Measurements from ENCODE around the gene SLC44A3.

SLC44A3 gene

DNA sequence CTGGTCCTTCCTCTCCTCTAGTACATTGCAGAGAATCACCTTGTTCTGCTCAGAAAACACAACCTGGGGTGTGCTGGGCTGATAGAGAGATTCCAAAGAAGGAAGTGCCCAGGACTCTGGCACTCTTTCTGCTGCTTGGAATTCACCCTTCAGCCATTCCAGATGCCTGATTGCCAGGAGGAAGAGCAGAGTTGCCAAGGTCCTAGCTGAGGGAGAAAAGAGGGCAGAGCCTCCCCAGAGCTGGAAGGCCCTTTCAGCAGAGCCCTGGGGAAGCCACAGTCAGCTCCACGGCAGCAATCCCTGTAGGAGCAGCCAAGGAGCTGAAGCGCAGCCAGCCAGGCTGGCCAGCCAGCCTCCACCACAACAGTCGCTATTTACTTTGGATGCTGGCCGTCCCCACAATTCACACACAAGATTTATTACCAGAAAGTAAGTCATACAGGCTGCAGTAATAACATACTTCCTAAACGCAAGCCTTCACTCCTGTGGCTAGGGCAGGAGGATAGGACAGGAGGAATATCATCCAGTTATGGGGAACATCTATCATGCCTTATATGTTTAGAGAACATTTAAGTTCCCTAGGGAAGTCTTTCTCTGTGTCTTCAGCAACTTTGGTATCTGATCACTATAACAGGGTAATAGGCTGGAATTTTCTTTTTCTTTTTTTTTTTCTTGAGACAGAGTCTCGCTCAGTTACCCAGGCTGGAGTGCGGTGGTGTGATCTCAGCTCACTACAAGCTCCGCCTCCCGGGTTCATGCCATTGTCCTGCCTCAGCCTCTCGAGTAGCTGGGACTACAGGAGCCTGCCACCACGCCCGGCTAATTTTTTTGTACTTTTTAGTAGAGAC lies 36.6 kb upstream of the SLC44A3 start:
- no peak overlapping the region for H3K4me2 ChIP-seq (ENCODE audit: low read length)
- peaks cover 2% of the 10 kb centered on the region for H3K79me1 ChIP-seq (ENCODE audit: low read length)
- H3K79me2 ChIP-seq (ENCODE audit: control insufficient read depth, insufficient read depth, low read length, poor library complexity) = no peaks in the 10 kb centered on the region
- no peak overlapping the region for H3K14ac ChIP-seq (ENCODE audit: low read length)
- no peak overlapping the region for H2AFZ ChIP-seq (ENCODE audit: insufficient read depth, low read length, poor library complexity)
- no peak overlapping the region for H3K18ac ChIP-seq (ENCODE audit: low read length)
- no CpG with 5 or more reads among the region's 12 CpGs for WGBS (ENCODE audit: extremely low coverage, insufficient coverage, insufficient read length)
- no peak overlapping the region for H4K91ac ChIP-seq (ENCODE audit: low read depth, low read length)
- H3K4ac ChIP-seq (ENCODE audit: low read depth, low read length) = no peak overlapping the region
- no peak overlapping the region for H4K12ac ChIP-seq (ENCODE audit: low read depth, low read length)
- no peak overlapping the region for H4K8ac ChIP-seq (ENCODE audit: low read depth, low read length)
- H2BK12ac ChIP-seq (ENCODE audit: low read length) = no peak overlapping the region
- no peak overlapping the region for H2AK5ac ChIP-seq (ENCODE audit: low read length)
- H3K9me3 ChIP-seq (ENCODE audit: insufficient read depth, low read depth, low read length) = no peaks in the 10 kb centered on the region
- H3K4me1 ChIP-seq (ENCODE audit: control insufficient read depth in 1 of 2, insufficient read depth in 2 of 2, low read length in 2 of 2) = peaks cover 0 to 3% of the 10 kb centered on the region in 2 experiments
- H3K23ac ChIP-seq (ENCODE audit: low read length) = no peak overlapping the region
- no peak overlapping the region for H2BK5ac ChIP-seq (ENCODE audit: low read depth, low read length, poor library complexity)
- no peak overlapping the region for H3K27ac ChIP-seq (ENCODE audit: low read depth, low read length)
- H2BK120ac ChIP-seq (ENCODE audit: insufficient read depth, low read length, poor library complexity) = no peak overlapping the region
- H3K9ac ChIP-seq (ENCODE audit: low read length) = no peak overlapping the region
- no peaks in the 10 kb centered on the region for H3K27me3 ChIP-seq (ENCODE audit: insufficient read depth, low read length)
- H3K36me3 ChIP-seq (ENCODE audit: control insufficient read depth in 1 of 2, insufficient read depth in 2 of 2, low read length in 2 of 2) = no peaks in the 10 kb centered on the region
- no peak overlapping the region for H3K4me3 ChIP-seq (ENCODE audit: low read depth, low read length)
- no peak for DNase-seq

DNA sequence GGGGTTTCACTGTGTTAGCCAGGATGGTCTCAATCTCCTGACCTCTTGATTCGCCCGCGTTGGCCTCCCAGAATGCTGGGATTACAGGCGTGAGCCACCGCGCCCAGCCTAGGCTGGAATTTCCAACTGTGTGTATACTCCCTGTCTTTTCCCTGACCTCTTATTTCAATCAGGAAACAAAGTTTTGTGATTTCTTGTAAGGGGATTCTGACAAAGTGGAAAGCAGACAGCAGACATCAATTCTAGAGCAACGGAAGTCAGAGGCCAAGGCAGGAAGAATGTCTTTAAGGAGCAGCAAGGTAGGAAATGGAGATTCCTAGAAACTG lies 36.0 kb upstream of the SLC44A3 start:
- no peaks in the 10 kb centered on the region for H3K79me2 ChIP-seq (ENCODE audit: control insufficient read depth, insufficient read depth, low read length, poor library complexity)
- no peak overlapping the region for H2BK120ac ChIP-seq (ENCODE audit: insufficient read depth, low read length, poor library complexity)
- H3K27me3 ChIP-seq (ENCODE audit: insufficient read depth, low read length) = no peaks in the 10 kb centered on the region
- no peak overlapping the region for H2AFZ ChIP-seq (ENCODE audit: insufficient read depth, low read length, poor library complexity)
- H3K36me3 ChIP-seq (ENCODE audit: control insufficient read depth in 1 of 2, insufficient read depth in 2 of 2, low read length in 2 of 2) = no peaks in the 10 kb centered on the region
- H3K14ac ChIP-seq (ENCODE audit: low read length) = no peak overlapping the region
- no peak overlapping the region for H3K23ac ChIP-seq (ENCODE audit: low read length)
- H3K18ac ChIP-seq (ENCODE audit: low read length) = no peak overlapping the region
- H3K4me3 ChIP-seq (ENCODE audit: low read depth, low read length) = no peak overlapping the region
- no peak overlapping the region for H2AK5ac ChIP-seq (ENCODE audit: low read length)
- DNase-seq = no peak
- peaks cover 2% of the 10 kb centered on the region for H3K79me1 ChIP-seq (ENCODE audit: low read length)
- H3K9me3 ChIP-seq (ENCODE audit: insufficient read depth, low read depth, low read length) = no peaks in the 10 kb centered on the region
- WGBS (ENCODE audit: extremely low coverage, insufficient coverage, insufficient read length) = no CpG with 5 or more reads among the region's 7 CpGs
- no peak overlapping the region for H4K12ac ChIP-seq (ENCODE audit: low read depth, low read length)
- H2BK12ac ChIP-seq (ENCODE audit: low read length) = no peak overlapping the region
- H3K9ac ChIP-seq (ENCODE audit: low read length) = no peak overlapping the region
- no peak overlapping the region for H4K8ac ChIP-seq (ENCODE audit: low read depth, low read length)
- H3K4me1 ChIP-seq (ENCODE audit: control insufficient read depth in 1 of 2, insufficient read depth in 2 of 2, low read length in 2 of 2) = peaks cover 0 to 3% of the 10 kb centered on the region in 2 experiments
- H3K27ac ChIP-seq (ENCODE audit: low read depth, low read length) = no peak overlapping the region
- no peak overlapping the region for H3K4me2 ChIP-seq (ENCODE audit: low read length)
- no peak overlapping the region for H2BK5ac ChIP-seq (ENCODE audit: low read depth, low read length, poor library complexity)
- no peak overlapping the region for H3K4ac ChIP-seq (ENCODE audit: low read depth, low read length)
- no peak overlapping the region for H4K91ac ChIP-seq (ENCODE audit: low read depth, low read length)

DNA sequence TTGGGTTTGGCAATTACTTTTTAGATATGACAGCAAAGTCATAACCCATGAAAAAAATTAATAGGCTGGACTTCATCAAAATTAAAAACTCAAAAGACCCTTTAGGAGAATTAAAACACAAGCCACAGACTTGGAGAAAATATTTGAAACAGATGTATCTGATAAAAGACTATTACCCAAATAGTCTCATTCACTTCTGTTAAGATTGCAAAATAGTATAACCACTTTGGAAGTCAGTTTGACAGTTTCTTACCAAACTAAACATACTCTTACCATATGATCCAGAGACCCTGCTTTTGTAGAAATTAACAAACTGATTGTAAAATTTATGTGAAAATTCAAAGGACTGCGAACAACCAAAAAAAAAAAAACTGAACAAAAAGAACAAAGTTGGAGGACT lies 32.5 kb upstream of the SLC44A3 start:
- H3K4me3 ChIP-seq (ENCODE audit: low read depth, low read length) = no peak overlapping the region

DNA sequence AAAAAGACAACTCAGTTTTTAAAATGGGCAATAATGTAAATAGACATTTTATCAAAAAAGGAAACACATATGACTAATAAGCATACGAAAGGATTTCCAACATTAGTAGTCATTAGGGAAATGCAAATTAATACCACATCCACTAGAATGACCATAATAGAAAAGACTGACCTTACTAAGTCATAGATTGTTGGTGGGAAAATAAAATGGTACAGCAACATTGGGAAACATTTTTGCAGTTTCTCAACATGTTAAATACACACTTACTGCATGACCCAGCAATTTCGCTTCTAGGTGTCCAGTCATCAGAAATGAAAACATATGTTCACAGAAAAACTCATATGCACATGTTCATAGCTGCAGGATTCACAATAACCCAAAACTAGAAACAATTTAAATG lies 29.9 kb upstream of the SLC44A3 start:
- H4K91ac ChIP-seq (ENCODE audit: low read depth, low read length) = no peak overlapping the region
- H2AK5ac ChIP-seq (ENCODE audit: low read length) = no peak overlapping the region
- H4K12ac ChIP-seq (ENCODE audit: low read depth, low read length) = no peak overlapping the region
- no peaks in the 10 kb centered on the region for H3K36me3 ChIP-seq (ENCODE audit: control insufficient read depth in 1 of 2, insufficient read depth in 2 of 2, low read length in 2 of 2)
- WGBS (ENCODE audit: extremely low coverage, insufficient coverage, insufficient read length) = no CpG with 5 or more reads among the region's 2 CpGs
- DNase-seq = no peak
- no peak overlapping the region for H3K9ac ChIP-seq (ENCODE audit: low read length)
- H2BK120ac ChIP-seq (ENCODE audit: insufficient read depth, low read length, poor library complexity) = no peak overlapping the region
- H2AFZ ChIP-seq (ENCODE audit: insufficient read depth, low read length, poor library complexity) = no peak overlapping the region
- no peak overlapping the region for H4K8ac ChIP-seq (ENCODE audit: low read depth, low read length)
- H3K79me1 ChIP-seq (ENCODE audit: low read length) = no peaks in the 10 kb centered on the region
- no peak overlapping the region for H3K4ac ChIP-seq (ENCODE audit: low read depth, low read length)
- no peaks in the 10 kb centered on the region for H3K9me3 ChIP-seq (ENCODE audit: insufficient read depth, low read depth, low read length)
- no peak overlapping the region for H3K18ac ChIP-seq (ENCODE audit: low read length)
- H2BK12ac ChIP-seq (ENCODE audit: low read length) = no peak overlapping the region
- H2BK5ac ChIP-seq (ENCODE audit: low read depth, low read length, poor library complexity) = no peak overlapping the region
- no peaks in the 10 kb centered on the region for H3K27me3 ChIP-seq (ENCODE audit: insufficient read depth, low read length)
- H3K79me2 ChIP-seq (ENCODE audit: control insufficient read depth, insufficient read depth, low read length, poor library complexity) = no peaks in the 10 kb centered on the region
- H3K4me3 ChIP-seq (ENCODE audit: low read depth, low read length) = no peak overlapping the region
- no peak overlapping the region for H3K14ac ChIP-seq (ENCODE audit: low read length)
- H3K23ac ChIP-seq (ENCODE audit: low read length) = no peak overlapping the region
- no peak overlapping the region for H3K27ac ChIP-seq (ENCODE audit: low read depth, low read length)
- peaks cover 0 to 2% of the 10 kb centered on the region in 2 experiments for H3K4me1 ChIP-seq (ENCODE audit: control insufficient read depth in 1 of 2, insufficient read depth in 2 of 2, low read length in 2 of 2)
- H3K4me2 ChIP-seq (ENCODE audit: low read length) = no peak overlapping the region

More for the DNA sequence above, 32.5 kb upstream of the SLC44A3 start:
- no peaks in the 10 kb centered on the region for H3K9me3 ChIP-seq (ENCODE audit: insufficient read depth, low read depth, low read length)
- no peaks in the 10 kb centered on the region for H3K79me2 ChIP-seq (ENCODE audit: control insufficient read depth, insufficient read depth, low read length, poor library complexity)
- H2AK5ac ChIP-seq (ENCODE audit: low read length) = no peak overlapping the region
- no peaks in the 10 kb centered on the region for H3K36me3 ChIP-seq (ENCODE audit: control insufficient read depth in 1 of 2, insufficient read depth in 2 of 2, low read length in 2 of 2)
- H2BK12ac ChIP-seq (ENCODE audit: low read length) = no peak overlapping the region
- H2BK120ac ChIP-seq (ENCODE audit: insufficient read depth, low read length, poor library complexity) = no peak overlapping the region
- H3K79me1 ChIP-seq (ENCODE audit: low read length) = peaks cover 2% of the 10 kb centered on the region
- H3K27ac ChIP-seq (ENCODE audit: low read depth, low read length) = no peak overlapping the region
- no peak overlapping the region for H3K4me2 ChIP-seq (ENCODE audit: low read length)
- H4K91ac ChIP-seq (ENCODE audit: low read depth, low read length) = no peak overlapping the region
- H3K4me1 ChIP-seq (ENCODE audit: control insufficient read depth in 1 of 2, insufficient read depth in 2 of 2, low read length in 2 of 2) = peaks cover 0 to 5% of the 10 kb centered on the region in 2 experiments
- H4K8ac ChIP-seq (ENCODE audit: low read depth, low read length) = no peak overlapping the region
- H3K14ac ChIP-seq (ENCODE audit: low read length) = no peak overlapping the region
- H3K23ac ChIP-seq (ENCODE audit: low read length) = no peak overlapping the region
- no peak overlapping the region for H2BK5ac ChIP-seq (ENCODE audit: low read depth, low read length, poor library complexity)
- no peak overlapping the region for H2AFZ ChIP-seq (ENCODE audit: insufficient read depth, low read length, poor library complexity)
- H3K18ac ChIP-seq (ENCODE audit: low read length) = no peak overlapping the region
- no peak for DNase-seq
- H4K12ac ChIP-seq (ENCODE audit: low read depth, low read length) = no peak overlapping the region
- H3K4ac ChIP-seq (ENCODE audit: low read depth, low read length) = no peak overlapping the region
- no peak overlapping the region for H3K9ac ChIP-seq (ENCODE audit: low read length)
- no peaks in the 10 kb centered on the region for H3K27me3 ChIP-seq (ENCODE audit: insufficient read depth, low read length)
- WGBS (ENCODE audit: extremely low coverage, insufficient coverage, insufficient read length) = no CpG with 5 or more reads among the region's 1 CpG

Data from trophoblast cell (in vitro differentiated cells and primary cell).